B cell (primary cell): ENCODE results near the gene PRUNE2. TPM values are rescaled to one million over a fixed set of nuclear protein-coding genes. Genes with fewer than 3 reads are reported as not detected.

Source experiments
- ATAC-seq: fragments of 200-7000 bp; cut with Tn5 transposase; one replicate; pipeline ENCODE4 v1.10.0; 2021; ENCODE audit warnings: low read depth, mild to moderate bottlenecking, moderate number of reproducible peaks, moderate library complexity
- CTCF ChIA-PET: fragments of 350-600 bp; sonication (Branson Sonifier 250); formaldehyde crosslinking; loops from one replicate; lab custom pipeline; 2021; ENCODE audit warnings: antibody characterized with exemption, inconsistent platforms; lab: Charles Lee
- POLR2A ChIA-PET: fragments of 350-600 bp; sonication (Branson Sonifier 250); formaldehyde crosslinking; loops from one replicate; lab custom pipeline; 2021; ENCODE audit warnings: antibody characterized with exemption; lab: Charles Lee
- DNase-seq: peaks from one replicate; pipeline ENCODE4 v3.0.0; 2013
- H2AFZ ChIP-seq: 2 replicates; pipeline ENCODE4 v1.6.1; 2012; ENCODE audit warnings: mild to moderate bottlenecking, low read depth, low read length; ENCODE audit not compliant: insufficient read depth, poor library complexity, severe bottlenecking
- H3K27ac ChIP-seq, 2 donors: 1 replicate in 1 of 2; 2 replicates in 1 of 2; pipeline ENCODE4 v1.5.1; 2012 to 2013; ENCODE audit warnings: low read length in 2 of 2, mild to moderate bottlenecking in 2 of 2, moderate library complexity in 1 of 2
- H3K27me3 ChIP-seq, 4 experiments: fragments of 200-600 bp in 1 of 4; sonication (generic) in 1 of 4; replicated peaks in 1 of 4; 1 replicate in 2 of 4; 2 replicates in 2 of 4; pipeline versions ENCODE4 v1.6.1 to v1.7.0; 2013 to 2016; ENCODE audit warnings: low read length in 3 of 4, mild to moderate bottlenecking in 2 of 4, mixed read lengths in 1 of 4, moderate library complexity in 1 of 4; ENCODE audit not compliant: insufficient read depth in 4 of 4, control insufficient read depth in 3 of 4; ENCODE audit errors: control extremely low read depth in 1 of 4
- H3K36me3 ChIP-seq, 2 experiments: replicated peaks in 1 of 2; 1 replicate in 1 of 2; 2 replicates in 1 of 2; pipeline versions ENCODE4 v1.6.1 to v1.7.1; 2013; ENCODE audit warnings: low read length in 1 of 2; ENCODE audit not compliant: insufficient read depth in 2 of 2, control insufficient read depth in 1 of 2; ENCODE audit errors: control extremely low read depth in 1 of 2, extremely low read depth in 1 of 2
- H3K4me1 ChIP-seq, 2 donors: fragments of 200-600 bp in 1 of 2; sonication (generic) in 1 of 2; 1 replicate in 1 of 2; 2 replicates in 1 of 2; pipeline versions ENCODE4 v1.5.1 to v1.6.1; 2013 to 2017; ENCODE audit warnings: low read length in 2 of 2; ENCODE audit not compliant: control insufficient read depth in 2 of 2, insufficient read depth in 2 of 2
- H3K4me2 ChIP-seq: replicated peaks from 2 replicates; pipeline ENCODE3; 2012; ENCODE audit warnings: mild to moderate bottlenecking, low read depth, low read length; ENCODE audit not compliant: poor library complexity, severe bottlenecking
- H3K4me3 ChIP-seq, 5 experiments: fragments of 200-600 bp in 1 of 5; sonication (generic) in 1 of 5; 1 replicate in 3 of 5; 2 replicates in 2 of 5; pipeline versions ENCODE4 v1.5.1 to v1.7.0; 2011 to 2016; ENCODE audit warnings: low read length in 4 of 5, mild to moderate bottlenecking in 4 of 5, low read depth in 2 of 5, control low read depth in 1 of 5, moderate library complexity in 1 of 5; ENCODE audit not compliant: insufficient read depth in 1 of 5; ENCODE audit errors: control extremely low read depth in 1 of 5, extremely low read depth in 1 of 5
- H3K79me2 ChIP-seq: fragments of 200-600 bp; sonication (generic); one replicate; pipeline ENCODE4 v1.6.0; 2016; ENCODE audit warnings: low read length; ENCODE audit not compliant: control insufficient read depth, insufficient read depth
- H3K9ac ChIP-seq: fragments of 200-600 bp; sonication (generic); 2 replicates; pipeline ENCODE4 v1.6.1; 2017; ENCODE audit warnings: mild to moderate bottlenecking, low read length, moderate library complexity
- H3K9me3 ChIP-seq, 3 donors: one replicate each; pipeline versions ENCODE4 v1.6.1 to v1.7.1; 2013; ENCODE audit warnings: low read length in 2 of 3; ENCODE audit not compliant: control insufficient read depth in 2 of 3, insufficient read depth in 1 of 3; ENCODE audit errors: control extremely low read depth in 1 of 3
- H4K20me1 ChIP-seq: 2 replicates; pipeline ENCODE4 v1.6.0; 2012; ENCODE audit warnings: mild to moderate bottlenecking, low read length; ENCODE audit not compliant: insufficient read depth, control insufficient read depth, poor library complexity, severe bottlenecking
- H3K27ac Mint-ChIP-seq: one replicate; pipeline ENCODE4 v1.8.0; 2021; ENCODE audit warnings: mixed read lengths
- H3K27me3 Mint-ChIP-seq: one replicate; pipeline ENCODE4 v1.8.0; 2021; ENCODE audit warnings: mixed read lengths
- H3K4me1 Mint-ChIP-seq: one replicate; pipeline ENCODE4 v1.8.0; 2021; ENCODE audit warnings: mixed read lengths
- H3K4me3 Mint-ChIP-seq: one replicate; pipeline ENCODE4 v1.8.0; 2021; ENCODE audit warnings: mixed read lengths
- H3K9me3 Mint-ChIP-seq: one replicate; pipeline ENCODE4 v1.8.0; 2022; ENCODE audit warnings: mixed read lengths; ENCODE audit not compliant: insufficient read depth
- CTCF ChIP-seq: fragments of 200-600 bp; IDR thresholded peaks from one replicate; pipeline ENCODE4 v1.8.0; 2022; ENCODE audit warnings: antibody characterized with exemption, mild to moderate bottlenecking
- EZH2 ChIP-seq: IDR thresholded peaks from 2 replicates; pipeline ENCODE4 v1.6.1; 2012; ENCODE audit warnings: borderline replicate concordance, low read depth, mild to moderate bottlenecking, moderate library complexity, low read length; ENCODE audit not compliant: insufficient read depth, poor library complexity, severe bottlenecking
- WGBS: methylation state at CpG from one replicate; pipeline ENCODE4 v1.1.5; 2013; ENCODE audit warnings: missing lambda C conversion rate; ENCODE audit not compliant: insufficient coverage; 5-methylcytosine and 5-hydroxymethylcytosine counted together
- intact Hi-C: fragments of 100-400 bp; cut with micrococcal nuclease; formaldehyde crosslinking; loops from one replicate; pipeline ENCODE4 v1.10.0; 2022
- polyA plus RNA-seq: library from polyadenylated mRNA; depleted of rRNA; stranded (reverse); fragments of >200 nt; gene quantifications from 2 replicates; pipeline ENCODE4 v1.2.3, GENCODE V29; 2012
- total RNA-seq, 2 donors: library from RNA; stranded (reverse); fragments of 120-200 nt in 1 of 2; gene quantifications; 1 replicate in 1 of 2; 2 replicates in 1 of 2; pipeline versions ENCODE4 v1.2.3 to v1.2.4, GENCODE V29; 2013 to 2022

The PRUNE2 gene
- total and polyA plus RNA-seq, 2 donors (not counting 1 experiment from before 2014, with no cell fraction given), result 0.12 TPM; not detected in 1

DNA sequence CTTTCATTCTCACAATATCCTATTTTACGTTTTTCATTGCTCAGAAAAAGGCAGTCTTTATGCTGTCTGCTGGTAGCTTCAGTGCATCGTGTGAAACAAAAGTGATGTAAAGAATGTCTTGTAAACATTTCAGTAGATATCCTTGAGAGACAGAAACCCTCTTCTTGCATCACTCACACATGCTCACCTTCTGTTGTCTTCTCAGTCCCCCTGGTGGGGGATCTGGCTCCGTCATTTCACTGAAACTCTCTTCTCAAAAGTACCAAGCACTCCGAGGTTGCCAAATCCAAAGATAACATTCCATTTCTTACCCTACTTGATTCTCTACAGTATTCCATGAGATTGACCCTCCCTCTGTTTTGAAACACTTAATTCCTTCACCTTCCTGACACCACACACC, 187.7 kb downstream of the PRUNE2 start:
- Histone ChIP-seq H3K9me3 (no peaks in the 10 kb centered on the region), H3K27me3 (peaks cover 0 to 5% (median 2%) of the 10 kb centered on the region in 4 experiments), H3K79me2 (no peaks in the 10 kb centered on the region), H3K36me3 (no peaks in the 10 kb centered on the region), H3K4me3 (no peak overlapping the region), H3K4me1 (no peaks in the 10 kb centered on the region), H3K27ac (no peak overlapping the region), H2AFZ (no peak overlapping the region), H3K4me2 (no peak overlapping the region), H3K9ac (no peak overlapping the region), H4K20me1 (no peaks in the 10 kb centered on the region)
- TF ChIP-seq CTCF, result no peak
- no peak for TF ChIP-seq EZH2
- POLR2A ChIA-PET, result no interaction called here
- H3K4me1 Mint-ChIP-seq, result no peaks in the 10 kb centered on the region
- DNase-seq, result no peak
- H3K27ac Mint-ChIP-seq, result no peak overlapping the region
- no peak overlapping the region for H3K4me3 Mint-ChIP-seq
- CTCF ChIA-PET, result interaction anchor here (1.5 kb wide), 1 partner anchor 14 kb away, joined by 6 read pairs; no protein-coding TSS in a partner anchor
- 88% methylated on average over 2 of the region's 4 CpGs for WGBS
- intact Hi-C loops, result no loop called here
- no peak for ATAC-seq
- H3K9me3 Mint-ChIP-seq, result no peaks in the 10 kb centered on the region
- peaks cover 33% of the 10 kb centered on the region for H3K27me3 Mint-ChIP-seq

DNA sequence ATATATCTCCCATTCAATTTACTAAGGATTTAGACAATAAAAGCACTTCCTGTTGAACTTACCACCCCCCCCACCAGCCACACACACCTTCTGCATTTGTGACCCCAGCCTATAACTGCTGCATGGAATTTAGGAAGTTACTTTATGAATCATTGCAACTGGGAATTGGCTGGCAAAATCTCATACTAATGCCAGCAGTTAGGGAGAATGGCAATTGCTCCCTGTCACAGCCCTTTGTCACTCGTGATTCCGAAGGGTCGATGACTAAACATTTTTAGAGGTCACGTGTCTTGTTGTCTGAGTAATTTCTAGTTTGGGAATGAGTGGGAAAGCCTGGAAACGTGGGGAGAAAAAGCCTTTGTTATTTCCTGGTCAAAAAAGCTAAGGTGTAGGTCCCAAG, 188.3 kb downstream of the PRUNE2 start:
- 53% methylated on average over 4 of the region's 5 CpGs for WGBS
- ATAC-seq (no peak), DNase-seq (no peak)
- no peak overlapping the region for H3K27ac ChIP-seq
- H3K79me2 ChIP-seq, result no peaks in the 10 kb centered on the region
- no peaks in the 10 kb centered on the region for H4K20me1 ChIP-seq
- ChIA-PET POLR2A (no interaction called here), CTCF (no interaction called here)
- no peaks in the 10 kb centered on the region for H3K9me3 ChIP-seq
- no peak overlapping the region for H3K9ac ChIP-seq
- no peaks in the 10 kb centered on the region for H3K36me3 ChIP-seq
- H2AFZ ChIP-seq, result no peak overlapping the region
- H3K4me1 ChIP-seq, result no peaks in the 10 kb centered on the region
- TF ChIP-seq CTCF (no peak), EZH2 (no peak)
- Mint-ChIP-seq H3K4me1 (no peaks in the 10 kb centered on the region), H3K27me3 (peaks cover 33% of the 10 kb centered on the region), H3K27ac (no peak overlapping the region), H3K9me3 (no peaks in the 10 kb centered on the region), H3K4me3 (no peak overlapping the region)
- no peak overlapping the region for H3K4me2 ChIP-seq
- intact Hi-C loops, result no loop called here
- no peak overlapping the region for H3K4me3 ChIP-seq
- H3K27me3 ChIP-seq, result peaks cover 0 to 5% (median 2%) of the 10 kb centered on the region in 4 experiments
